B cell (primary cell): ENCODE data around the gene FRYL. TPM values are rescaled to one million over a fixed set of nuclear protein-coding genes. Genes with fewer than 3 reads are reported as not detected.

Source experiments
- ATAC-seq: fragments of 200-7000 bp; cut with Tn5 transposase; one replicate; pipeline ENCODE4 v1.10.0; 2021; ENCODE audit warnings: low read depth, mild to moderate bottlenecking, moderate number of reproducible peaks, moderate library complexity
- CTCF ChIA-PET: fragments of 350-600 bp; sonication (Branson Sonifier 250); formaldehyde crosslinking; loops from one replicate; lab custom pipeline; 2021; ENCODE audit warnings: antibody characterized with exemption, inconsistent platforms; lab: Charles Lee
- POLR2A ChIA-PET: fragments of 350-600 bp; sonication (Branson Sonifier 250); formaldehyde crosslinking; loops from one replicate; lab custom pipeline; 2021; ENCODE audit warnings: antibody characterized with exemption; lab: Charles Lee
- DNase-seq: peaks from one replicate; pipeline ENCODE4 v3.0.0; 2013
- H2AFZ ChIP-seq: 2 replicates; pipeline ENCODE4 v1.6.1; 2012; ENCODE audit warnings: mild to moderate bottlenecking, low read depth, low read length; ENCODE audit not compliant: insufficient read depth, poor library complexity, severe bottlenecking
- H3K27ac ChIP-seq, 2 donors: 1 replicate in 1 of 2; 2 replicates in 1 of 2; pipeline ENCODE4 v1.5.1; 2012 to 2013; ENCODE audit warnings: low read length in 2 of 2, mild to moderate bottlenecking in 2 of 2, moderate library complexity in 1 of 2
- H3K27me3 ChIP-seq, 4 experiments: fragments of 200-600 bp in 1 of 4; sonication (generic) in 1 of 4; replicated peaks in 1 of 4; 1 replicate in 2 of 4; 2 replicates in 2 of 4; pipeline versions ENCODE4 v1.6.1 to v1.7.0; 2013 to 2016; ENCODE audit warnings: low read length in 3 of 4, mild to moderate bottlenecking in 2 of 4, mixed read lengths in 1 of 4, moderate library complexity in 1 of 4; ENCODE audit not compliant: insufficient read depth in 4 of 4, control insufficient read depth in 3 of 4; ENCODE audit errors: control extremely low read depth in 1 of 4
- H3K36me3 ChIP-seq, 2 experiments: replicated peaks in 1 of 2; 1 replicate in 1 of 2; 2 replicates in 1 of 2; pipeline versions ENCODE4 v1.6.1 to v1.7.1; 2013; ENCODE audit warnings: low read length in 1 of 2; ENCODE audit not compliant: insufficient read depth in 2 of 2, control insufficient read depth in 1 of 2; ENCODE audit errors: control extremely low read depth in 1 of 2, extremely low read depth in 1 of 2
- H3K4me1 ChIP-seq, 2 donors: fragments of 200-600 bp in 1 of 2; sonication (generic) in 1 of 2; 1 replicate in 1 of 2; 2 replicates in 1 of 2; pipeline versions ENCODE4 v1.5.1 to v1.6.1; 2013 to 2017; ENCODE audit warnings: low read length in 2 of 2; ENCODE audit not compliant: control insufficient read depth in 2 of 2, insufficient read depth in 2 of 2
- H3K4me2 ChIP-seq: replicated peaks from 2 replicates; pipeline ENCODE3; 2012; ENCODE audit warnings: mild to moderate bottlenecking, low read depth, low read length; ENCODE audit not compliant: poor library complexity, severe bottlenecking
- H3K4me3 ChIP-seq, 5 experiments: fragments of 200-600 bp in 1 of 5; sonication (generic) in 1 of 5; 1 replicate in 3 of 5; 2 replicates in 2 of 5; pipeline versions ENCODE4 v1.5.1 to v1.7.0; 2011 to 2016; ENCODE audit warnings: low read length in 4 of 5, mild to moderate bottlenecking in 4 of 5, low read depth in 2 of 5, control low read depth in 1 of 5, moderate library complexity in 1 of 5; ENCODE audit not compliant: insufficient read depth in 1 of 5; ENCODE audit errors: control extremely low read depth in 1 of 5, extremely low read depth in 1 of 5
- H3K79me2 ChIP-seq: fragments of 200-600 bp; sonication (generic); one replicate; pipeline ENCODE4 v1.6.0; 2016; ENCODE audit warnings: low read length; ENCODE audit not compliant: control insufficient read depth, insufficient read depth
- H3K9ac ChIP-seq: fragments of 200-600 bp; sonication (generic); 2 replicates; pipeline ENCODE4 v1.6.1; 2017; ENCODE audit warnings: mild to moderate bottlenecking, low read length, moderate library complexity
- H3K9me3 ChIP-seq, 3 donors: one replicate each; pipeline versions ENCODE4 v1.6.1 to v1.7.1; 2013; ENCODE audit warnings: low read length in 2 of 3; ENCODE audit not compliant: control insufficient read depth in 2 of 3, insufficient read depth in 1 of 3; ENCODE audit errors: control extremely low read depth in 1 of 3
- H4K20me1 ChIP-seq: 2 replicates; pipeline ENCODE4 v1.6.0; 2012; ENCODE audit warnings: mild to moderate bottlenecking, low read length; ENCODE audit not compliant: insufficient read depth, control insufficient read depth, poor library complexity, severe bottlenecking
- H3K27ac Mint-ChIP-seq: one replicate; pipeline ENCODE4 v1.8.0; 2021; ENCODE audit warnings: mixed read lengths
- H3K27me3 Mint-ChIP-seq: one replicate; pipeline ENCODE4 v1.8.0; 2021; ENCODE audit warnings: mixed read lengths
- H3K4me1 Mint-ChIP-seq: one replicate; pipeline ENCODE4 v1.8.0; 2021; ENCODE audit warnings: mixed read lengths
- H3K4me3 Mint-ChIP-seq: one replicate; pipeline ENCODE4 v1.8.0; 2021; ENCODE audit warnings: mixed read lengths
- H3K9me3 Mint-ChIP-seq: one replicate; pipeline ENCODE4 v1.8.0; 2022; ENCODE audit warnings: mixed read lengths; ENCODE audit not compliant: insufficient read depth
- CTCF ChIP-seq: fragments of 200-600 bp; IDR thresholded peaks from one replicate; pipeline ENCODE4 v1.8.0; 2022; ENCODE audit warnings: antibody characterized with exemption, mild to moderate bottlenecking
- EZH2 ChIP-seq: IDR thresholded peaks from 2 replicates; pipeline ENCODE4 v1.6.1; 2012; ENCODE audit warnings: borderline replicate concordance, low read depth, mild to moderate bottlenecking, moderate library complexity, low read length; ENCODE audit not compliant: insufficient read depth, poor library complexity, severe bottlenecking
- WGBS: methylation state at CpG from one replicate; pipeline ENCODE4 v1.1.5; 2013; ENCODE audit warnings: missing lambda C conversion rate; ENCODE audit not compliant: insufficient coverage; 5-methylcytosine and 5-hydroxymethylcytosine counted together
- intact Hi-C: fragments of 100-400 bp; cut with micrococcal nuclease; formaldehyde crosslinking; loops from one replicate; pipeline ENCODE4 v1.10.0; 2022
- polyA plus RNA-seq: library from polyadenylated mRNA; depleted of rRNA; stranded (reverse); fragments of >200 nt; gene quantifications from 2 replicates; pipeline ENCODE4 v1.2.3, GENCODE V29; 2012
- total RNA-seq, 2 donors: library from RNA; stranded (reverse); fragments of 120-200 nt in 1 of 2; gene quantifications; 1 replicate in 1 of 2; 2 replicates in 1 of 2; pipeline versions ENCODE4 v1.2.3 to v1.2.4, GENCODE V29; 2013 to 2022

The FRYL gene
- total and polyA plus RNA-seq, 2 donors (not counting 1 experiment from before 2014, with no cell fraction given), result 15.5 to 138 TPM

- no peak overlapping the region for H3K27ac Mint-ChIP-seq
- CTCF ChIA-PET, result interaction anchor here (0.7 to 1.5 kb wide), 3 partner anchors 12 to 55 kb away, joined by 3 to 4 read pairs (median 3); no protein-coding TSS in a partner anchor
- no peak overlapping the region for H2AFZ ChIP-seq
- TF ChIP-seq EZH2 (no peak), CTCF (no peak)
- H3K9me3 ChIP-seq, result peaks cover 0 to 1% (median 0%) of the 10 kb centered on the region in 3 donors
- H3K79me2 ChIP-seq, result no peaks in the 10 kb centered on the region
- H3K4me1 Mint-ChIP-seq, result no peaks in the 10 kb centered on the region
- no peaks in the 10 kb centered on the region for H4K20me1 ChIP-seq
- no peak overlapping the region for H3K9ac ChIP-seq
- WGBS, result no CpG with 5 or more reads among the region's 1 CpG
- H3K36me3 ChIP-seq, result peaks cover 6 to 73% of the 10 kb centered on the region in 2 experiments
- no peak overlapping the region for H3K4me3 Mint-ChIP-seq
- no peaks in the 10 kb centered on the region for H3K9me3 Mint-ChIP-seq
- H3K27me3 Mint-ChIP-seq, result no peaks in the 10 kb centered on the region
- intact Hi-C loops, result no loop called here
- ATAC-seq (no peak), DNase-seq (no peak)
- no peaks in the 10 kb centered on the region for H3K27me3 ChIP-seq
- no peaks in the 10 kb centered on the region for H3K4me1 ChIP-seq
- no peak overlapping the region for H3K4me2 ChIP-seq
- POLR2A ChIA-PET, result no interaction called here
- no peak overlapping the region for H3K4me3 ChIP-seq
- no peak overlapping the region for H3K27ac ChIP-seq
These were observed 222.1 kb downstream of the FRYL start for GRCh38 chr4:48558026-48558425.

GRCh38 chr4:48557478-48557877 is 222.6 kb downstream of the FRYL start:
- WGBS, result 100% methylated on average over 3 of the region's 8 CpGs
- no peaks in the 10 kb centered on the region for H3K4me1 Mint-ChIP-seq
- ATAC-seq (no peak), DNase-seq (no peak)
- Histone ChIP-seq H3K36me3 (peaks cover 6 to 70% of the 10 kb centered on the region in 2 experiments), H3K9me3 (peaks cover 0 to 1% (median 0%) of the 10 kb centered on the region in 3 donors), H3K27ac (no peak overlapping the region), H3K4me3 (no peak overlapping the region), H4K20me1 (no peaks in the 10 kb centered on the region), H3K9ac (no peak overlapping the region), H3K4me1 (no peaks in the 10 kb centered on the region), H2AFZ (no peak overlapping the region), H3K79me2 (no peaks in the 10 kb centered on the region), H3K4me2 (no peak overlapping the region), H3K27me3 (no peaks in the 10 kb centered on the region)
- no peak overlapping the region for H3K27ac Mint-ChIP-seq
- intact Hi-C loops, result no loop called here
- CTCF ChIA-PET, result interaction anchor here (0.7 to 1.3 kb wide), 2 partner anchors 21 to 25 kb away, joined by 3 to 4 read pairs; no protein-coding TSS in a partner anchor
- H3K4me3 Mint-ChIP-seq, result no peak overlapping the region
- TF ChIP-seq CTCF, result no peak
- no peak for TF ChIP-seq EZH2
- H3K27me3 Mint-ChIP-seq, result no peaks in the 10 kb centered on the region
- POLR2A ChIA-PET, result no interaction called here
- H3K9me3 Mint-ChIP-seq, result no peaks in the 10 kb centered on the region
